Stimulated activated CD4-positive, alpha-beta T cell treated with anti-CD3 and anti-CD28 coated beads, Interleukin-12 subunit alpha, Interleukin-12 subunit beta, amount 100 ng/mL, for 48 hours (primary cell): ENCODE data around the gene GPR176.

Experiments
- DNase-seq, 3 donors: peaks; one replicate each; pipeline ENCODE4 v3.0.0-alpha.2; 2020; ENCODE audit warnings: low read depth in 2 of 3, low spot score in 1 of 3

Gene GPR176

DNA sequence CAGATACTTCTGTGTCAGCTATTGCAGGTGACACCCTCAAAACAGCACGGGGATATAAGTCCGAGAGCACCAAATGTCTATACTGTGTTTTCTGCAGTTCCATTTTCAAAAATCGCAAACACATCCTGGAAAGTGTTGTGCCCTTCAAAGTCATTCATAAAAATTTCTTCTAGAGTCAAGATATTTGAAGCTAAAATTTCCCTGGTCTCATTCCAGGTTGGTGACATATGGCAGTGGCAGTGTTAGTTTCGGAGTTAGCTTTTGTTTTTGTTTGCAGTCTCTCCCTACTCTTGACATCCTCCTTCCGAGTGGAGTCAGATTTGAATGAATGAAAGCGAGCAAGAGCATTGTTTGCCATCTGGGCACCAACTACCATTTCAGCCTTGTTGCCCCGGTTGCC, 134.2 kb downstream of the GPR176 start:
- DNase-seq = no peak

GRCh38 chr15:39785139-39785538, 134.9 kb downstream of the GPR176 start:
- no peak for DNase-seq

- DNase-seq = no peak
Observed at GRCh38 chr15:39784638-39785037, 135.4 kb downstream of the GPR176 start.

DNA sequence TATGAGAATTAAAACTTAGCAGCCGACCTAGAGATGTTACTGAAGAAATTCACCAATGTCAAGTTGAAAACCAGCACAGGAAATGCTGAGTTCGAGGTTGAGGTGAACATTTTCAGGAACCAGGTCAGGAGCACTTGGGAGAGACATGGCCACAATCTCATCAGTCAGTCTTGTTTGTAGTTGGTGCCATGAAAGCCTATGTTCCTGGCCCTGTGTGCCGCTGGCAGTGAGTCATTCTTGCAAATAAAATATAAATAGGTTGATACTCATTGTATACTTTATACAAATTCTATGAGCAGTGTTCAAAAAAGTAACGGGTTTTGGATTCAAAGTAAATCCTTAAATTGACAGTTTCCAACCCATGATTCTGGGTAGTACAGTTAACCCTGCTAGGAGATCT, 135.9 kb downstream of the GPR176 start:
- DNase-seq = no peak

- DNase-seq = no peak
Observed at GRCh38 chr15:39783244-39783820, 136.7 kb downstream of the GPR176 start.

DNA sequence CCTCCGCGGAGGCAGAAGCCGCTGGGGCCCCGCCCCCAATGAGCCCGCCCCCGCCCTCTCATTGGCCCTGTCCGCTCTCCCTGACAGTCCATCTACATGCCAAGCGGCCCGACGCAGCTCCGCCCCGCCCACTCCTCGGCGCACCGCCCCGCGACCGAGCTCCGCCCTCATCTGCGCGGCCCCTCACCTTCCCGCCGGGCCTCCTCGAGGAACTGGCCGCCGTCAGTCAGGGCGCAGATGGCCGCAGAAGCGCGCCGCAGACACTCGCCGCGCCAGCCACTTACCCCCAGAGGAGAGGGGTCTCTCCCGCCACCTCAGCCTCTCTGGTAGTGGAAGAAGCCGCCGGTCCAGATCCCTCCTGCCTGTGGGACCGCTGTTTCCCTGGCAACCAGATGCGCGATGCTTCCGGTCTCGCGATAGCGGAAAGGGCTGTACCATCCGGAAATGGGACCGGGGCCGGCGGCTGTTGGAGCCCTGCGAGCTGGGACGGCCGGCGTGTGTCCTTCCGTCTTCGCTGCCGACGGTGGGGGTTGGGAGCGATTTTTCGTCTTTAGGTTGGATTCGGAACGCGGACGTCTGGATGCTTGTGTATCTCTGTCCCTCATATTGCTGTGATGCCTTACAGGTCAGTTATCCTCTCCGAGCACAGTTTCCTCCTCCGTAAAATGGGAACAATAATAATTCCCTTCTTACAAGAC, 137.5 kb downstream of the GPR176 start, which contains the start of gene FSIP1:
FSIP1 (minus strand) TSS at position 401 of the 698 bp plus-strand sequence. CDS start 6,317 bp downstream, outside the sequence.
- DNase-seq = peak; percentile 92 to 94 (median 92)

DNA sequence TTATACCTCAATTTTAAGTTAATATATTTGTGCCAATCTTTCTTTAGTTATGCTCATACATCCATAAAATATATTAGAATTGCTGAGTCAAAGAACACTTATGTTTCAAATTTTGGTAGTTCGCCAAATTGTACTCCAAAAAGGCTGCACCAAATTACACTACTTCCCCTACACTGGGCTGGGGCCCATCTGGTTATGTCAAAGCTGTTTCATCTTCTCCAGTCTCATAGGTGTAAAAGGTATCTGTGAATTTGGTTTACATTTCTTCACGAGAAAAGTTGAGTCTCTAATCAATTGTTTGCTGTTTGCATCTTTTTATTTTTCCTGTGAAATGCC, 138.1 kb downstream of the GPR176 start:
- DNase-seq = no peak

DNA sequence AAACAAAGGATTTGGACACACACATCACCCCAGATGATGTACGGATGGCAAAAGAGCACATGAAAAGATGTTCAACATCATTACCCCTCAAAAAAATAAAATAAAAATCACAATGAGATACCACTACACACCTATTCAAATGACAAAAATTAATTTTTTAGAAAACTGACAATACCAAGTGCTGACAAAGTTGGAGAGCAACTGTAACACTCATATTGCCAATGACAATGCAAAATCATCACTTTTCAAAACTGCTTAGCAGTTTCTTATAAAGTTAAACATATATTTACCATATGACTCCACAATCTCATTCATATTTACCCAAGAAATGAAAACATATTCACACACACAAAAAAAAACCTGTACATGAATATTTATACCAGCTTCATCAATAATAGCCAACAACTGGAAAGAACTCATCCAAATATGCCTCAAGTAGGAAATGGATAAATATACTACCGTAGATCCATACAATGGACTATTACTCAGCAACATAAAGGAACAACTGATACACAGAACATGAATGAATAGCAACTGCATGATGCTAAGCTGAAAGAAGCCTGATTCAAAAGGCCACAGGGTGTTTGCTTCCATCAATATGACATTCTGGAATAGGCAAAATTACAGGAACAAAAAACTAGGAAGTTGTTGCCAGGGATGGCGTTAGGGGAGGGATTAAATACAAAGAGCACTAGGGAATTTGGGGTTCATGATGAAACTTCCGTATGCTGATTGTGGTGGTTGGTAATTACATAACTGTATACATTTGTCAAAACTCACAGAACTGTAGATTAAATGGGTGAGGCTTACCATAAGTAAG, 138.7 kb downstream of the GPR176 start:
- DNase-seq = no peak

GRCh38 chr15:39778021-39778420, 142.0 kb downstream of the GPR176 start:
- DNase-seq = no peak

DNA sequence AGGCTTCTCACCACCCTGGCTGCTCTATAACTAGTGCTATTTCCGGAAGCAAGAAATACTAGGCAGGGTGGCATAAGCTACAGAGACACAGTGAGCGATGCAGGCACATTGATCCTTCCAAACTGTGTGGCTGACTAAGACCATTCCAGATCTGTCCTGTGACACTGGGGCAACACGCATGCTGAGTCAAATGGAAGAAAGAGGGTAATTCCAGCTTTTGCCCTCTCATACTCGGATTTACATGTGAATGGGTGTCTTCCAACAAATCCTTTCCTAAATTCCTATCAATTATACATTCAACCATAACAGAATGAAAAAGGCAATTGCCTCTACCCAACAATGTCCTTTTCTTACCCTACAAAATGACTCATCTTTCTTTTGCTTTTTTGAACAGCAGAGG, 142.6 kb downstream of the GPR176 start:
- DNase-seq = no peak

GRCh38 chr15:39776068-39776467, 144.0 kb downstream of the GPR176 start:
- DNase-seq = no peak

- DNase-seq = no peak
Observed at GRCh38 chr15:39774688-39775267, 145.3 kb downstream of the GPR176 start.

GRCh38 chr15:39770748-39771689, 149.0 kb downstream of the GPR176 start:
- no peak for DNase-seq

DNA sequence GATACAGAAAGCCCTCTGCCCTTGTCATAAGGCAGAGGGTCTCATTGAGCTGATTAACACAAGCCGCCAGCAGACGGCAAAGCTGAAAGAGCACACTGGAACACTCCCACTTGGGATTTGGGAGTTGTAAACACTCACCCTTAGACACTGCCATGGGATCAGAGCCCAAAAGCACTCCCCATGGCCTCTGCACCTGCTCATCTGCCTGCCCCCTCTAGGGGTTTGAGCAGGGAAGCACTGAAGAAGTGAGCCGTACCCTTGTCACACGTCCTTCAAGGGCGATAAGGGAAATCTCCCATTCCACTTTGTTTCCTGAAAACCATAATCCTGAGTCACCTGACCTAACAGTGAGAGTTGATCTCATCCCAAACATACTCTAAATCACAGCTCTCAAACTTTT, 152.1 kb downstream of the GPR176 start:
- no peak for DNase-seq

DNA sequence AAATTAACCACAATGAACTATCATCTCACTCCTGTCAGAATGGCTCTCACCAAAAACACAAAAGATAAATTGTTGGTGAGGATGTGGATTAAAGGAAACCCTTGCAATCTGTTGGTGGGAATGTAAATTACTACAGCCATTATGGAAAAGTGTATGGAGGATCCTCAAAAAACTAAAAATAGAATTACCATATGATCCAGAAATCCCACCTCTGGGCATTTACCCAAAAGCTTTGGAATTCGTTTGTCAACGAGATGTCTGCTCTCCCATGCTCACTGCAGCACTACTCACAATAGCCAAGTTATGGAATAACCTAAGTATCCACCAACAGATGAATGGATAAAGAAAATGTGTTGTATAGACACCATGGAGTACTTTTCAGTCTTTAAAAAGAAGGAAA, 159.1 kb downstream of the GPR176 start:
- no peak for DNase-seq

- peak in 1 of 3 donors; percentile 45 for DNase-seq
Observed at GRCh38 chr15:39756806-39757522, 163.1 kb downstream of the GPR176 start.

- DNase-seq = no peak
Observed at GRCh38 chr15:39752991-39753390, 167.1 kb downstream of the GPR176 start.

DNA sequence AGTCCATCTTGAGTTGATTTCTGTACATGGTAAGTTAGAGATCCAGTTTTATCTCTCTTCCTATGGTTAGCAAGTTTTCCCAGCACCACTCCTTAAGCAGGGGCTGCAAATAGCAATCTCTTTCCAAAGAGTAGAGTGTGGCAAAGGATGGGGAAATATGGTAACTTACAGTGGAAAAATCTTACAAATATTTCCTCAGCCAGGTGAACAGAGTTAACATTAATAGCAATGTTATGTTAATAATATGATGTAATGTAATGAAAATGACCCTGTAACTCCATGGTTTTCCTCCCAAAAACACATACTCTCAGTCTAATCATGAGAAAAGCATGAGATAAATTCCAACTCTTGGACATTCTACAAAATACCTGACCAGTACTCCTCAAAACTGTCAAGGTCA, 167.8 kb downstream of the GPR176 start:
- no peak for DNase-seq
